ENCODE data around the gene FAM98C.

DNA sequence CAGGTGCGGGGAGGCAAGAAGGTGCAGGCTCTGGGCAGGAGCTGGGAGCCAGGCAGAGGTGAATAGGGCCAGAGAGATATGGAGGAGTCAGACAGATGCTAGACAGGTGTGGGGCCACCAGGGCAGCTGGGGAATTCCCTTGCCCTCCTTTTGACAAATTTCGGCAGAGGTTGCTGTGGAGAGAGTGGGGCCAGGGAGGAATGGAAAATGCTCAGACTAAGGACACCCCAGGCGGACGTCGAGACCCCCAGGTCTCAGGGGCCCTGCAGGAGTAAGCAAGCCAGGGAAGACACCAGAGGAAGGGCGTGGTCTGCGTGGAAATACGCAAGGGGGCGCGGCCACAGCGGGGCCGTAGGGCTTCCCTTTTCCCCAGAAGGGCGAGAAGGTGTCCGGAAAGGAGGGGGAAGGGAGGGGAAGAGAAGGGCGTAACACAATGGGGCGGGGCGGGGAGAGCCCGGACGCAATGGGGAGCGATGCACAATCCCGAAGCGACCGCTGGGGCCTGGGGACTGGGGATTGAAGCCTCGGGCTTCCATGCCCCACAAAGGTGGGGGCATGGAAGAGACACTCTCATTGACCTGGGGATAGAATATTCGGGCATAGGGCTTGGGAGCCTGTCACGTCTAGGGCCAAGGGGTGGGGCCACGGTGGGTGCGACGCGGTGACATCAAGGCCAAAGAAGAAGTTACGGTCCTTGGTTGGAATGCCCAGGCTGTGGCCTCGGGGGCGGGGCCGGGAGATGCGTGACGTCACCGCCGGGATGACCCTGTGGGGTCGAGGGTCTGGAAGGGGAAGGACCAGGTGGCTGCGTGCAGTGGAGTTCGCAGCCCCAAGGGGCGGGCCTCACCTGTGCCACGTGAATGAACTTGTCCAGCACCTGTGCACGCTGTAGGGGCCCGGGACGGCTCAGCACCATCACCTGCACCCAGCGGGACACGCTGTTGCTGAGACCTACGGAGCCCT, 14.9 kb downstream of the FAM98C start:
- TF ChIP-seq CTCF (IDR thresholded peaks at IDR 0.05) (no peak), EP300 (IDR thresholded peaks at IDR 0.05) (no peak)

All from upper lobe of left lung (tissue), 4 donors.